Activated CD8-positive, alpha-beta T cell treated with anti-CD3 and anti-CD28 coated beads for 36 hours (primary cell): ENCODE results near the gene METAP1D. TPM values are rescaled to one million over a fixed set of nuclear protein-coding genes. Genes with fewer than 3 reads are reported as not detected.

Source experiments
- ATAC-seq: fragments of 200-7000 bp; cut with Tn5 transposase; one replicate; pipeline ENCODE4 v1.10.0; 2021; ENCODE audit warnings: mild to moderate bottlenecking, moderate library complexity
- CTCF ChIA-PET: fragments of 350-600 bp; sonication (Branson Sonifier 250); formaldehyde crosslinking; loops from one replicate; lab custom pipeline; 2021; ENCODE audit warnings: antibody characterized with exemption; lab: Charles Lee
- POLR2A ChIA-PET: fragments of 350-600 bp; sonication (Branson Sonifier 250); formaldehyde crosslinking; loops from one replicate; lab custom pipeline; 2021; ENCODE audit warnings: antibody characterized with exemption; lab: Charles Lee
- DNase-seq: peaks from one replicate; pipeline ENCODE4 v3.0.0-alpha.2; 2020
- H3K27ac Mint-ChIP-seq: one replicate; pipeline ENCODE4 v1.8.0; 2021; ENCODE audit warnings: mild to moderate bottlenecking, mixed read lengths
- H3K27me3 Mint-ChIP-seq: one replicate; pipeline ENCODE4 v1.8.0; 2021; ENCODE audit warnings: mixed read lengths
- H3K36me3 Mint-ChIP-seq: one replicate; pipeline ENCODE4 v1.8.0; 2021; ENCODE audit warnings: low read depth, mixed read lengths
- H3K4me1 Mint-ChIP-seq: one replicate; pipeline ENCODE4 v1.8.0; 2021; ENCODE audit warnings: low read depth, mixed read lengths
- H3K4me3 Mint-ChIP-seq: one replicate; pipeline ENCODE4 v1.8.0; 2021; ENCODE audit warnings: mild to moderate bottlenecking, moderate library complexity, mixed read lengths
- H3K9me3 Mint-ChIP-seq: one replicate; pipeline ENCODE4 v1.8.0; 2021; ENCODE audit warnings: mixed read lengths
- intact Hi-C: fragments of 100-400 bp; cut with micrococcal nuclease; formaldehyde crosslinking; loops from one replicate; pipeline ENCODE4 v1.10.0; 2022
- total RNA-seq, 2 experiments: library from RNA; stranded (reverse); gene quantifications; one replicate each; pipeline ENCODE4 v1.2.3, GENCODE V29; 2021
- TF ChIP-seq, protein P1 (sequence below): fragments of 200-600 bp; IDR thresholded peaks from one replicate; pipeline ENCODE4 v1.8.0; 2022; ENCODE audit warnings: antibody characterized with exemption, mild to moderate bottlenecking

Gene METAP1D
- total RNA-seq, 2 experiments from 2014 or later: 5.4 to 8.8 TPM

DNA sequence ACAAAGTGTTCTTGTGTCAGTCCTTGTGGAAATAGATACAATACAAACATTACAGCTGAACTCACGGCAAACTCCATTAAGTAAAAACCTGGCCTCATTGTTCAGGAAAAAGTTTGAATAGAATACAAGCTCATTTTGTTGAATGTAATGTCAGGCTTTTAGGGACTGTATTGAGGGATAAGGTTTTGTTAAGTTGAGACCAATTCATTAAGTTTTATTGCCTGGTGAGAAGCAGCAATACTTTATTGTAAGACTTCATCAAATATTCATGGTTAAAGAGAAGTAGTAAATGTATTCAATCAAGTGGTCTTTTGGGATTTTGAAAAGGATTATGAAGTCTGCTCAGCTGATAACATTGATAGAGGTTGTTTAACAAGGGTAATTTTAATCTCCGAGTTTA, 35.4 kb upstream of the METAP1D start:
- DNase-seq: no peak
- intact Hi-C loops: no loop called here
- ChIA-PET POLR2A (no interaction called here), CTCF (interaction anchor here (1.3 to 1.4 kb wide), 2 partner anchors 9 to 71 kb away, joined by 5 read pairs; partner anchors contain the start of gene SLC25A12)
- Mint-ChIP-seq H3K27ac (no peak overlapping the region), H3K27me3 (no peaks in the 10 kb centered on the region), H3K4me3 (no peak overlapping the region), H3K4me1 (peaks cover 23% of the 10 kb centered on the region), H3K36me3 (peaks cover 25% of the 10 kb centered on the region), H3K9me3 (no peaks in the 10 kb centered on the region)
- TF ChIP-seq, protein P1, sequence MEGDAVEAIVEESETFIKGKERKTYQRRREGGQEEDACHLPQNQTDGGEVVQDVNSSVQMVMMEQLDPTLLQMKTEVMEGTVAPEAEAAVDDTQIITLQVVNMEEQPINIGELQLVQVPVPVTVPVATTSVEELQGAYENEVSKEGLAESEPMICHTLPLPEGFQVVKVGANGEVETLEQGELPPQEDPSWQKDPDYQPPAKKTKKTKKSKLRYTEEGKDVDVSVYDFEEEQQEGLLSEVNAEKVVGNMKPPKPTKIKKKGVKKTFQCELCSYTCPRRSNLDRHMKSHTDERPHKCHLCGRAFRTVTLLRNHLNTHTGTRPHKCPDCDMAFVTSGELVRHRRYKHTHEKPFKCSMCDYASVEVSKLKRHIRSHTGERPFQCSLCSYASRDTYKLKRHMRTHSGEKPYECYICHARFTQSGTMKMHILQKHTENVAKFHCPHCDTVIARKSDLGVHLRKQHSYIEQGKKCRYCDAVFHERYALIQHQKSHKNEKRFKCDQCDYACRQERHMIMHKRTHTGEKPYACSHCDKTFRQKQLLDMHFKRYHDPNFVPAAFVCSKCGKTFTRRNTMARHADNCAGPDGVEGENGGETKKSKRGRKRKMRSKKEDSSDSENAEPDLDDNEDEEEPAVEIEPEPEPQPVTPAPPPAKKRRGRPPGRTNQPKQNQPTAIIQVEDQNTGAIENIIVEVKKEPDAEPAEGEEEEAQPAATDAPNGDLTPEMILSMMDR: no peak
- ATAC-seq: no peak

DNA sequence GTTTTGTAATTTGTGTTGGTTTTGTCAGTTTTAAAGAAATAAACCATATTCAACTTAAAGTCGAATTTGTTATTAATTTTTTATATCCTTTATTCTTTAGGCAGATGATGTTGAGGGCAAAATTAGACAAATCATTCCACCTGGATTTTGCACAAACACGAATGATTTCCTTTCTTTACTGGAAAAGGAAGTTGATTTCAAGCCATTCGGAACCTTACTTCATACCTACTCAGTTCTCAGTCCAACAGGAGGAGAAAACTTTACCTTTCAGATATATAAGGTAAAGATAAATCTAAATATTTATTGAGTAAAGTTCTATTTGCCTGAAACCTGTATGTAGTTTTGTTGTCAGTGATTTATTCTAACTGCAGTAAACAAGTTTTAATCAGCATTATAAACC, 34.5 kb upstream of the METAP1D start:
- Mint-ChIP-seq H3K36me3 (peaks cover 27% of the 10 kb centered on the region), H3K27me3 (no peaks in the 10 kb centered on the region), H3K27ac (no peak overlapping the region), H3K4me1 (peaks cover 21% of the 10 kb centered on the region), H3K9me3 (no peaks in the 10 kb centered on the region), H3K4me3 (no peak overlapping the region)
- ATAC-seq (no peak), DNase-seq (no peak)
- TF ChIP-seq, protein P1: no peak
- POLR2A ChIA-PET: no interaction called here
- intact Hi-C loops: no loop called here
- CTCF ChIA-PET: no interaction called here

DNA sequence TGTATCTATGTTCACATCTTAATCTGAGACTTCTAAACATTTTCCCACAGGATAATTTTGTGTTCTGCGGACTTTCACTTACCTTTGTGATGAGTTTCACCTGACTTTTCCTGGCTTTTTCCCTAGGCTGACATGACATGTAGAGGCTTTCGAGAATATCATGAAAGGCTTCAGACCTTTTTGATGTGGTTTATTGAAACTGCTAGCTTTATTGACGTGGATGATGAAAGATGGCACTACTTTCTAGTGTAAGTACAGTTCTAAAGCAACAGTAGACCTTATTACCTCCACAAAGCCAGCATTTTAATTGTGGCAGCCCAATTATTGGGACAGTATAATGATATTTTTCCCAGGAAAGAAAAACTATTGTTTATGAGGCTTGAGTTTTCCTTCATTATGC, 34.1 kb upstream of the METAP1D start:
- Mint-ChIP-seq H3K27me3 (no peaks in the 10 kb centered on the region), H3K4me1 (peaks cover 21% of the 10 kb centered on the region), H3K36me3 (peaks cover 27% of the 10 kb centered on the region), H3K4me3 (no peak overlapping the region), H3K9me3 (no peaks in the 10 kb centered on the region), H3K27ac (no peak overlapping the region)
- ChIA-PET POLR2A (no interaction called here), CTCF (no interaction called here)
- intact Hi-C loops: no loop called here
- DNase-seq (no peak), ATAC-seq (no peak)
- TF ChIP-seq, protein P1: no peak

DNA sequence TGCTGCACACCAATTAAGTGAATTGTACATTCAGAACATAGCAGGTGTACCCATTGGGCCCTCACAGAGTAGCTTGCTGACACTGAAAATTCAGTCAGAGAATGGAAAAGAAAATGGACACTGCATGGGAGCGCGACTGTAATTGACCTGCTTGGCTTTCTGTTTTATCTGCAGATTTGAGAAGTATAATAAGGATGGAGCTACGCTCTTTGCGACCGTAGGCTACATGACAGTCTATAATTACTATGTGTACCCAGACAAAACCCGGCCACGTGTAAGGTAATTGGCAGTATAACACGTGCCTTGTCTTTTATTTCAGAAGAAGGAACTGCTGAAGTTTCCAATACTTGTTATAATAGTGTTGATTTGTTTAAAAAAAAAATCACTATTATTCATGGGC, 33.5 kb upstream of the METAP1D start:
- Mint-ChIP-seq H3K27me3 (no peaks in the 10 kb centered on the region), H3K27ac (no peak overlapping the region), H3K36me3 (peaks cover 26% of the 10 kb centered on the region), H3K9me3 (no peaks in the 10 kb centered on the region), H3K4me3 (no peak overlapping the region), H3K4me1 (peaks cover 20% of the 10 kb centered on the region)
- no peak for ATAC-seq
- intact Hi-C loops: no loop called here
- TF ChIP-seq, protein P1: no peak
- ChIA-PET CTCF (no interaction called here), POLR2A (no interaction called here)
- no peak for DNase-seq

DNA sequence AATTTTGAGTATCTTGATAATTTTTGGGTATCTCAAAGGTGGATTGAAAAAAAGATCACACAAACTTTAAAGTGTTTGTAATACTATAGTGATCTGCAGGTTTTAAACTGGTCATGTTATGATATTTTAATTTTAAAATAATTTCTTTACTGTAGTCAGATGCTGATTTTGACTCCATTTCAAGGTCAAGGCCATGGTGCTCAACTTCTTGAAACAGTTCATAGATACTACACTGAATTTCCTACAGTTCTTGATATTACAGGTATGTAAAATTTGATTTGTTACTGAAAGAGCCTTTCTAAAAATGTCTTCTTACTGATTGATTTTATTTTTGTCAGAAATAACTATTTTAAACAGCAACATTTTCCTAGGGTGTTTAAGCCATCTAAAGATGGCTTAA, 33.1 kb upstream of the METAP1D start:
- intact Hi-C loops: no loop called here
- CTCF ChIA-PET: no interaction called here
- DNase-seq: no peak
- Mint-ChIP-seq H3K36me3 (peaks cover 30% of the 10 kb centered on the region), H3K27me3 (no peaks in the 10 kb centered on the region), H3K4me1 (peaks cover 19% of the 10 kb centered on the region), H3K27ac (no peak overlapping the region), H3K9me3 (no peaks in the 10 kb centered on the region), H3K4me3 (no peak overlapping the region)
- TF ChIP-seq, protein P1: no peak
- POLR2A ChIA-PET: no interaction called here
- no peak for ATAC-seq
